Measurements from ENCODE around the gene GSDME. TPM values are rescaled to one million over a fixed set of nuclear protein-coding genes. Genes with fewer than 3 reads are reported as not detected.

The GSDME gene
- total and polyA plus RNA-seq, 2 experiments from 2014 or later: 35.1 to 48.1 TPM

DNA sequence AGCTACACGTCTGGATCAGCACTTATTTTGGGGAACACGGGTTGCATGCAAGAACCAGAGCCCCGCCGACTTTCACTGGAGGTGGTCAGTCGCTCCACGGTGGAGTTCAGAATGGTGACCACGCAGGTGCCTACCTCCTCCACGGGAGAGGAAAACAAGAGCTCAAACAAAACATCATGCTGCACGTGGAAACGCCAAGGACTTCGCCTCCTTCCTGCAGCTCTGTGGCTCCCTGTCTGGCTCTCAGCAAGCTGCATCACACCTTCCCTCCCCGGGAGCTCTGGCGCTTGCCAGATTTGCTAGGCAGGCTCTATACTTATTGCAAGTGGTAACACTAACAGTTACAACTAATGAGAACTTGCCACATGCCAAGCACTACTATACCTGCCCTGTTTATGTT, 26.0 kb downstream of the GSDME start:
- WGBS (ENCODE audit: low lambda C conversion rate, missing lambda C conversion rate): 97% methylated on average over 13 of the region's 13 CpGs
- Histone ChIP-seq H2AFZ (no peak overlapping the region), H3K27ac (no peak overlapping the region), H3K9me2 (replicated peaks; ENCODE audit: insufficient read depth) (no peaks in the 10 kb centered on the region), H4K20me1 (ENCODE audit: insufficient read depth, poor library complexity, severe bottlenecking) (no peaks in the 10 kb centered on the region), H3K27me3 (no peaks in the 10 kb centered on the region), H3K4me2 (no peak overlapping the region), H3K9me3 (ENCODE audit: low read depth) (no peaks in the 10 kb centered on the region), H3K4me1 (ENCODE audit: insufficient read depth) (peaks cover 17% of the 10 kb centered on the region), H3K79me2 (peaks cover 9% of the 10 kb centered on the region), H3K36me3 (replicated peaks; ENCODE audit: insufficient read depth, low read depth) (no peaks in the 10 kb centered on the region), H3K4me3 (no peak overlapping the region)
- no peak for DNase-seq (ENCODE audit: low spot score)
- TF ChIP-seq, protein P1, sequence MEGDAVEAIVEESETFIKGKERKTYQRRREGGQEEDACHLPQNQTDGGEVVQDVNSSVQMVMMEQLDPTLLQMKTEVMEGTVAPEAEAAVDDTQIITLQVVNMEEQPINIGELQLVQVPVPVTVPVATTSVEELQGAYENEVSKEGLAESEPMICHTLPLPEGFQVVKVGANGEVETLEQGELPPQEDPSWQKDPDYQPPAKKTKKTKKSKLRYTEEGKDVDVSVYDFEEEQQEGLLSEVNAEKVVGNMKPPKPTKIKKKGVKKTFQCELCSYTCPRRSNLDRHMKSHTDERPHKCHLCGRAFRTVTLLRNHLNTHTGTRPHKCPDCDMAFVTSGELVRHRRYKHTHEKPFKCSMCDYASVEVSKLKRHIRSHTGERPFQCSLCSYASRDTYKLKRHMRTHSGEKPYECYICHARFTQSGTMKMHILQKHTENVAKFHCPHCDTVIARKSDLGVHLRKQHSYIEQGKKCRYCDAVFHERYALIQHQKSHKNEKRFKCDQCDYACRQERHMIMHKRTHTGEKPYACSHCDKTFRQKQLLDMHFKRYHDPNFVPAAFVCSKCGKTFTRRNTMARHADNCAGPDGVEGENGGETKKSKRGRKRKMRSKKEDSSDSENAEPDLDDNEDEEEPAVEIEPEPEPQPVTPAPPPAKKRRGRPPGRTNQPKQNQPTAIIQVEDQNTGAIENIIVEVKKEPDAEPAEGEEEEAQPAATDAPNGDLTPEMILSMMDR (IDR thresholded peaks at IDR 0.05; ENCODE audit: poor library complexity): no peak
- TF ChIP-seq EZH2 (IDR thresholded peaks at IDR 0.05; ENCODE audit: borderline replicate concordance): no peak
- TF ChIP-seq EZH2phosphoT487 (IDR thresholded peaks at IDR 0.05; ENCODE audit: low read depth, severe bottlenecking, unreplicated experiment): no peak

DNA sequence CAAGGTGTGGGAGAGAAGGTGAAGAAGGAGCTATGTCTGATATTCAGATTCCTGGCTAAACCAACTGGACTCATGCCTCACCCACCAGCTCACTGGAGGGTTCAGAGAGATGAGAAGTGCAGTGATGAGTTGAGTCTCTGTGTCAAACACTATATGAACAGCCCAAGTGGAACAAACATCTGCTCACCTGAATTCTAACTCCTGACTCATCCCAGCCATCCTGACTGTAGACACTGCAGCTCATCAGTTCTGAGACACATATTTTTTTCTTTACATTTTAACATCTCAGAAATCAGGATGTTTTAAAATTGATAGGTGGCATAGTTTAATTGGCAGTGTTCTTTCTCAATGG, 27.3 kb downstream of the GSDME start:
- peaks cover 8% of the 10 kb centered on the region for H3K79me2 ChIP-seq
- no peak overlapping the region for H3K27ac ChIP-seq
- H3K27me3 ChIP-seq: no peaks in the 10 kb centered on the region
- no peaks in the 10 kb centered on the region for H3K36me3 ChIP-seq (replicated peaks; ENCODE audit: insufficient read depth, low read depth)
- no peaks in the 10 kb centered on the region for H3K9me3 ChIP-seq (ENCODE audit: low read depth)
- H3K4me2 ChIP-seq: no peak overlapping the region
- H3K4me3 ChIP-seq: no peak overlapping the region
- peaks cover 17% of the 10 kb centered on the region for H3K4me1 ChIP-seq (ENCODE audit: insufficient read depth)
- no peak for TF ChIP-seq EZH2 (IDR thresholded peaks at IDR 0.05; ENCODE audit: borderline replicate concordance)
- TF ChIP-seq EZH2phosphoT487 (IDR thresholded peaks at IDR 0.05; ENCODE audit: low read depth, severe bottlenecking, unreplicated experiment): no peak
- TF ChIP-seq, protein P1 (IDR thresholded peaks at IDR 0.05; ENCODE audit: poor library complexity): no peak
- no peaks in the 10 kb centered on the region for H3K9me2 ChIP-seq (replicated peaks; ENCODE audit: insufficient read depth)
- H2AFZ ChIP-seq: no peak overlapping the region
- no peaks in the 10 kb centered on the region for H4K20me1 ChIP-seq (ENCODE audit: insufficient read depth, poor library complexity, severe bottlenecking)
- no peak for DNase-seq (ENCODE audit: low spot score)

DNA sequence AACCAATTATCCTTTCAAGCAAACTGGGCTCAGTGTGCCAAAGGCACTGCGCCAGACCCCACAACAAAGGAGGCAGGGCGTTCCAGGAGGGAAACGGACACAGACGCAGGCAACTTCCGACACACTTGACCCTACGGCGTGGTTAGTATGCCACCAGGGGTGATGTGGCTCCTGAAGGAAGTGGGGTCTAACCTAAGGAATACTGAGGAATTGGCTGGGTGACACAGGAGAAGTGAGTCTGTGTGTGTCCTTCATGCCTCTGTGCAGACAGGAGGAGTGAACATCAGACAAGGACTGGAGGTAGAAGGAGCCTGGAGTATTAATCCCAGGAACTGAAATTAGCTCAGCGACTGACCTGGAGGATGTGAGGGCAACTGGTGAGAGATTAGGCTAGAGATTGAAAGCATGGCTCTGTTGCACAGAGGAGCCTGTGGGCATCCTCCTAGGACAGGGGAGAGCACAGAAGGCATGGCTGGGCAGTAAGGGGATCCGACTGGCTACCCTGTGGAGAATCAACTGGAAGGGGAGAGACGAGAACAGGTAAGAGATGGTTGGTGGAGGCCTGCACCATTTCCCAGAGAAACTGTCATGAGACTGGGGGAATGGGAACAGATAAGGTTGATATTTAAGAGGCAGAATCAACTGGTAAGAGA, 27.8 kb downstream of the GSDME start:
- peaks cover 17% of the 10 kb centered on the region for H3K4me1 ChIP-seq (ENCODE audit: insufficient read depth)
- no peak overlapping the region for H3K27ac ChIP-seq
- H2AFZ ChIP-seq: no peak overlapping the region
- H3K9me2 ChIP-seq (replicated peaks; ENCODE audit: insufficient read depth): no peaks in the 10 kb centered on the region
- 97% methylated on average over 10 of the region's 10 CpGs for WGBS (ENCODE audit: low lambda C conversion rate, missing lambda C conversion rate)
- no peaks in the 10 kb centered on the region for H3K27me3 ChIP-seq
- H4K20me1 ChIP-seq (ENCODE audit: insufficient read depth, poor library complexity, severe bottlenecking): no peaks in the 10 kb centered on the region
- H3K36me3 ChIP-seq (replicated peaks; ENCODE audit: insufficient read depth, low read depth): no peaks in the 10 kb centered on the region
- DNase-seq (ENCODE audit: low spot score): no peak
- TF ChIP-seq EZH2phosphoT487 (IDR thresholded peaks at IDR 0.05; ENCODE audit: low read depth, severe bottlenecking, unreplicated experiment) (no peak), EZH2 (IDR thresholded peaks at IDR 0.05; ENCODE audit: borderline replicate concordance) (no peak)
- H3K4me2 ChIP-seq: no peak overlapping the region
- no peaks in the 10 kb centered on the region for H3K9me3 ChIP-seq (ENCODE audit: low read depth)
- peaks cover 6% of the 10 kb centered on the region for H3K79me2 ChIP-seq
- H3K4me3 ChIP-seq: no peak overlapping the region

DNA sequence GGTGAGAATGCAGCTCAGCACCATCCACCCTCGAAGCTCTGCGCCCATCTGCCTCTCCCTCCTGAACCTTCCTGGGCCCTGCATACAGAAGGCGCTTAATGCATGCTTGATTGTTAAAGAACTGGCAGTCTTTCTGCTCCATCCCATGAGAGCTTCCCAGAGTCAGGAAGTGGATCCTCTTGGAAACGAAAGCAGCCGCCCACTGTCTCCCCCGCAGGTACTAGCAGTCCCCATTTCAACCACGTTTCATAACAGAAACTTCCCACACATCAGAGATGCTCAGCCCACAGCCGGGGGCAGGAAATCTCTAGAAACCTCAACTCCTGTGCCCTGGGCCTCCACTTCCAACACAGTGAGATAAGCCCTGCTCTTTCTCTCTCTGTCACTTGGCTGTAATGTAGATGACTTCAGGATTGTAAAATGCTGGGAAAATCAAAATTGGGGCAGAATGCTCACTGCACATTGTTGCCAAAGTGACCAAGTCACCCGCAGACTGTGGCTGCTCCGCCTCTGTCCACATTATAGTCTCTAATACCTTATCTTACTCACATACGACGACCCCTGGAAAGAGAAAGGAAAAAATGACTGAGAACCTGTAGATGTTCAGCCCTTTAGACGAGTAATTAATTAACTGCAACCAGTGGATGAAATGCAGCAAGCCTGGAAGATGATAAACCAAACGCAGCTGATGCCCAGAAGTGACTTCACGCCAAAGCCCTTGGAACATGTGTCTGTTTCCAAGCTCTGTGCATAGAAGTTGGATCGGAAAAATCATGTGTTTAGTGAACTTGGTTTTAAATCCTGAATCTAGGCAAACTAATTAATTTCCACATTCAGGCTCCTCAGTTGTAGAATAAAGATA, 28.5 kb downstream of the GSDME start:
- no peak overlapping the region for H2AFZ ChIP-seq
- no peaks in the 10 kb centered on the region for H3K27me3 ChIP-seq
- H3K4me2 ChIP-seq: no peak overlapping the region
- H4K20me1 ChIP-seq (ENCODE audit: insufficient read depth, poor library complexity, severe bottlenecking): no peaks in the 10 kb centered on the region
- H3K36me3 ChIP-seq (replicated peaks; ENCODE audit: insufficient read depth, low read depth): no peaks in the 10 kb centered on the region
- no peaks in the 10 kb centered on the region for H3K9me3 ChIP-seq (ENCODE audit: low read depth)
- peaks cover 12% of the 10 kb centered on the region for H3K4me1 ChIP-seq (ENCODE audit: insufficient read depth)
- 86% methylated on average over 16 of the region's 16 CpGs for WGBS (ENCODE audit: low lambda C conversion rate, missing lambda C conversion rate)
- no peak overlapping the region for H3K27ac ChIP-seq
- H3K9me2 ChIP-seq (replicated peaks; ENCODE audit: insufficient read depth): no peaks in the 10 kb centered on the region
- H3K79me2 ChIP-seq: peaks cover 6% of the 10 kb centered on the region
- H3K4me3 ChIP-seq: no peak overlapping the region
- TF ChIP-seq EZH2 (IDR thresholded peaks at IDR 0.05; ENCODE audit: borderline replicate concordance) (no peak), EZH2phosphoT487 (IDR thresholded peaks at IDR 0.05; ENCODE audit: low read depth, severe bottlenecking, unreplicated experiment) (no peak)
- TF ChIP-seq, protein P1 (IDR thresholded peaks at IDR 0.05; ENCODE audit: poor library complexity): no peak
- DNase-seq (ENCODE audit: low spot score): no peak
